Tibial nerve (tissue), 3 donors: ENCODE measurements around the gene CD164L2.

Source experiments
- POLR2A ChIP-seq, 2 donors: fragments of 450-650 bp; IDR thresholded peaks; one replicate each; pipeline ENCODE4 v1.6.1; 2017; ENCODE audit warnings: antibody characterized with exemption in 2 of 2, mild to moderate bottlenecking in 2 of 2, moderate library complexity in 2 of 2
- TF ChIP-seq, protein P1 (sequence below), 5 experiments: fragments of 200-600 bp in 3 of 5; fragments of 450-650 bp in 2 of 5; sonication (generic) in 3 of 5; IDR thresholded peaks; one replicate each; pipeline ENCODE4 v1.5.1; 2016 to 2019; ENCODE audit warnings: antibody characterized with exemption in 5 of 5, mild to moderate bottlenecking in 3 of 5, moderate library complexity in 2 of 5

DNA sequence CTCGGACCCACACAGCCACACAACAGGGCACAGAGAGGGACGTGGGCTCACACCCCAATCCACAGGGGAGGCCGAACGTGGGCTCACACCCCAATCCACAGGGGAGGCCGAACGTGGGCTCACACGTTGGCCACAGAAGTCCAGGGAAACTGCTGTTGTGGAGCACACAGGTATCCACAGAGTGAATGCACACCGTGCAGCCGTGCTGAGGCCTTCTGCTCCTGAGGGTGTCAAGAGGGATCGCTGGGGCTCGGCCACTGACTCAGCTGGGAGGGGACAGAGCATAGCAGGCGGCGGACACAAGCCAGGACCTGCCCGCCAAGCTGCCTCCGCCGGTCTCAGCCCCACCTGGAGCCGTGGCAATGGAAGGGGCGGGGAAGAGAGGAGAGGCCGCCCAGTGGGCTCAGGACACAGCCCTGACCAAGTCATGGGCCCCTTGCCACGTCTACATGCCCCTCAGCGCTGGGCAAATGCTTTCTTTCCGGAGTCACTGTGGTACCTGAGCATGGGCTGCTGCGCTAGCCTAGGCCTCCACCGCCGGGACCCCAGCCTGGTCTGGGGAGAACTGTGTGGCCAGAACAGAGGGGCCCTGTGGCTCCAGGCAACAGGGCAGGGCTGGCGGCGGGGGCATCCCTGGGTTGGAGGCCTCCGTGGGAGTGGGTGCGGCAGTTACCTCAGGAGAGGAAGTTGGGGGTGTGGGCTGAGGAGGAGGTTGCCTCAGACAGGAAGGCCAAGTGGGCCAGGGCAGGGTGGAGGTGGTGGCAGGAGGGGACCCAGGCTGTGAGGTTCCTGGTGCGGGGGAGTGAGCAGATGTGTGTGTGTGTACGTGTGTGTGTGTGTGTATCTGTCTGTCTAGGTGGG lies 40.1 kb downstream of the CD164L2 start:
- TF ChIP-seq, protein P1, sequence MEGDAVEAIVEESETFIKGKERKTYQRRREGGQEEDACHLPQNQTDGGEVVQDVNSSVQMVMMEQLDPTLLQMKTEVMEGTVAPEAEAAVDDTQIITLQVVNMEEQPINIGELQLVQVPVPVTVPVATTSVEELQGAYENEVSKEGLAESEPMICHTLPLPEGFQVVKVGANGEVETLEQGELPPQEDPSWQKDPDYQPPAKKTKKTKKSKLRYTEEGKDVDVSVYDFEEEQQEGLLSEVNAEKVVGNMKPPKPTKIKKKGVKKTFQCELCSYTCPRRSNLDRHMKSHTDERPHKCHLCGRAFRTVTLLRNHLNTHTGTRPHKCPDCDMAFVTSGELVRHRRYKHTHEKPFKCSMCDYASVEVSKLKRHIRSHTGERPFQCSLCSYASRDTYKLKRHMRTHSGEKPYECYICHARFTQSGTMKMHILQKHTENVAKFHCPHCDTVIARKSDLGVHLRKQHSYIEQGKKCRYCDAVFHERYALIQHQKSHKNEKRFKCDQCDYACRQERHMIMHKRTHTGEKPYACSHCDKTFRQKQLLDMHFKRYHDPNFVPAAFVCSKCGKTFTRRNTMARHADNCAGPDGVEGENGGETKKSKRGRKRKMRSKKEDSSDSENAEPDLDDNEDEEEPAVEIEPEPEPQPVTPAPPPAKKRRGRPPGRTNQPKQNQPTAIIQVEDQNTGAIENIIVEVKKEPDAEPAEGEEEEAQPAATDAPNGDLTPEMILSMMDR (IDR thresholded peaks at IDR 0.05): no peak
- no peak for TF ChIP-seq POLR2A (IDR thresholded peaks at IDR 0.05)
